ENCODE results near the gene ADI1.
"Not testable (repeated sequence)": the region's sequence is repeated elsewhere in the genome, so short reads cannot be mapped to it uniquely, and the experiment has no call there.

The ADI1 gene

GRCh38 chr2:3448441-3448911 lies 70.9 kb downstream of the ADI1 start:
- not testable (repeated sequence) for DNase-seq (ENCODE audit: low read depth, low spot score)

GRCh38 chr2:3447789-3448317 lies 71.5 kb downstream of the ADI1 start:
- DNase-seq (ENCODE audit: low read depth, low spot score) = no peak
